Measurements from ENCODE around the gene SPOCD1.

DNA sequence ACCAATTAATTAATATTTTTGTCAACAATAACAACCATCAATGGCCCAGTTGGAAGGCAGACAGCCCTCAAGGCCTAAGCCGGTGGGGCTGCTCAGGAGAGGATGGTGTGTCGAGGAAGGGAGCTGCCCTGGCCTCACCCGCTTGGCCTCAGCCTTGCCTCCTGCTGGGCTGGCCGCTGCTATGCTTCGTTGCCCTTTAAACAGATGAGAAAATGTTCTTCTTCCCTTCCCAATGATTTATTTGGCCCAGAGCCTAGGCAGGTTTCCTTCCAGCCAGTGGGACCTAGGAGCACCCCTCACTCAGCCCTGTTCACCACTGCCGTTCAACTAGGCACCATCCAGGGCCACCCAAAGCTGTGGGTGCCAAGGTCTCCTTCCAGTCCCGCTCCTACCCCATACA is 48.6 kb downstream of the SPOCD1 start:
- TF ChIP-seq FOSL2 (IDR thresholded peaks at IDR 0.05; ENCODE audit: borderline replicate concordance, low read depth) = no peak
- no peak for TF ChIP-seq POLR2AphosphoS5 (IDR thresholded peaks at IDR 0.05; ENCODE audit: low read depth, low read length)
- no peak for TF ChIP-seq EP300 (IDR thresholded peaks at IDR 0.05; ENCODE audit: borderline replicate concordance in 1 of 2, low read depth in 1 of 2, low read length in 1 of 2)
- TF ChIP-seq RFX5 (IDR thresholded peaks at IDR 0.05; ENCODE audit: low read length) = no peak
- TF ChIP-seq CTCF (IDR thresholded peaks at IDR 0.05) = no peak
- no peak for TF ChIP-seq FOXJ3 (CRISPR knock-in tag; IDR thresholded peaks at IDR 0.05)

All from SK-N-SH (cell line).